Stomach (tissue), 9 donors: ENCODE results near the gene TRIM24. TPM values are rescaled to one million over a fixed set of nuclear protein-coding genes. Genes with fewer than 3 reads are reported as not detected.
"Not testable (repeated sequence)": the region's sequence is repeated elsewhere in the genome, so short reads cannot be mapped to it uniquely, and the experiment has no call there.

Source experiments
- DNase-seq, 2 donors: peaks; one replicate each; pipeline versions ENCODE4 v3.0.0 to v3.0.0-alpha.2; 2013 to 2019
- H3K27ac ChIP-seq, 5 donors: fragments of 200-600 bp in 4 of 5; sonication (generic) in 4 of 5; one replicate each; pipeline ENCODE4 v1.5.1; 2013 to 2019; ENCODE audit warnings: mild to moderate bottlenecking in 1 of 5, moderate library complexity in 1 of 5
- H3K27me3 ChIP-seq, 3 donors: fragments of 200-600 bp; sonication (generic); one replicate each; pipeline ENCODE4 v1.5.1; 2017 to 2019; ENCODE audit warnings: mixed run types in 1 of 3
- H3K36me3 ChIP-seq, 4 donors: fragments of 200-600 bp; sonication (generic); 1 replicate in 3 of 4; 2 replicates in 1 of 4; pipeline ENCODE4 v1.5.1; 2016 to 2019
- H3K4me1 ChIP-seq, 4 donors: fragments of 200-600 bp; sonication (generic); one replicate each; pipeline ENCODE4 v1.5.1; 2016 to 2019
- H3K4me3 ChIP-seq, 4 donors: fragments of 200-600 bp; sonication (generic) in 3 of 4; one replicate each; pipeline ENCODE4 v1.5.1; 2016 to 2019; ENCODE audit warnings: mild to moderate bottlenecking in 1 of 4
- H3K9me3 ChIP-seq, 4 donors: fragments of 200-600 bp; sonication (generic); one replicate each; pipeline ENCODE4 v1.5.1; 2016 to 2019
- CTCF ChIP-seq, 7 experiments: fragments of 450-650 bp in 4 of 7; fragments of 200-600 bp in 3 of 7; sonication (generic) in 3 of 7; IDR thresholded peaks; one replicate each; pipeline ENCODE4 v1.5.1; 2016 to 2019; ENCODE audit warnings: antibody characterized with exemption in 7 of 7, control low read depth in 2 of 7, mild to moderate bottlenecking in 1 of 7
- EP300 ChIP-seq: sonication (generic); formaldehyde crosslinking; IDR thresholded peaks from one replicate; pipeline ENCODE4 v1.6.1; 2017; ENCODE audit warnings: antibody characterized with exemption
- POLR2A ChIP-seq, 4 donors: fragments of 450-650 bp; IDR thresholded peaks; one replicate each; pipeline ENCODE4 v1.6.1; 2016; ENCODE audit warnings: antibody characterized with exemption in 4 of 4, control low read depth in 2 of 4, mild to moderate bottlenecking in 1 of 4, moderate library complexity in 1 of 4
- POLR2AphosphoS5 ChIP-seq, 3 donors: sonication (generic); formaldehyde crosslinking; IDR thresholded peaks; one replicate each; pipeline ENCODE4 v1.6.1; 2016; ENCODE audit warnings: antibody characterized with exemption in 3 of 3
- WGBS, 5 donors: extraction: QIAGEN DNeasy Blood & Tissue Kit in 3 of 5; methylation state at CpG; one replicate each; pipeline versions ENCODE4 v1.1.5 to v1.1.7; 2013 to 2018; 5-methylcytosine and 5-hydroxymethylcytosine counted together
- intact Hi-C: fragments of 100-400 bp; cut with DNase I; formaldehyde crosslinking; loops from one replicate; pipeline ENCODE4 v1.15.1; 2023; ENCODE audit warnings: low total_unique reads
- polyA plus RNA-seq, 3 donors: library from polyadenylated mRNA; stranded (reverse); fragments of 200-250 nt; gene quantifications; one replicate each; pipeline ENCODE4 v1.2.3, GENCODE V29; 2013
- total RNA-seq, 5 donors: library from RNA; depleted of rRNA; stranded (reverse); fragments of >200 nt; gene quantifications; one replicate each; pipeline versions ENCODE4 v1.1.0 to v1.2.3, GENCODE V29; 2014 to 2016
- donor health status: healthy with polysubstance abuse.
- donor health status: Bipolar disorder and iron deficiency.
- donor health status: healthy.

TRIM24 gene
- total and polyA plus RNA-seq, 8 donors: 5.5 to 32.0 (median 11.9) TPM

GRCh38 chr7:138481447-138482380 is 21.7 kb downstream of the TRIM24 start:
- Histone ChIP-seq H3K9me3 (peaks cover 0 to 6% (median 0%) of the 10 kb centered on the region in 4 donors), H3K4me3 (no peak overlapping the region), H3K4me1 (peaks cover 10 to 48% (median 30%) of the 10 kb centered on the region in 4 donors), H3K36me3 (no peaks in the 10 kb centered on the region), H3K27ac (peak overlapping the region in 1 of 5 donors; percentile 38), H3K27me3 (no peaks in the 10 kb centered on the region)
- TF ChIP-seq POLR2AphosphoS5 (IDR thresholded peaks at IDR 0.05) (no peak), EP300 (no peak), POLR2A (IDR thresholded peaks at IDR 0.05) (no peak), CTCF (IDR thresholded peaks at IDR 0.05) (no peak)
- intact Hi-C loops: no loop called here
- no peak for DNase-seq
- 80 to 87% (median 83%) methylated on average over 11 of the region's 11 CpGs for WGBS, 5 donors

- Histone ChIP-seq H3K27me3 (no peaks in the 10 kb centered on the region), H3K9me3 (peaks cover 0 to 6% (median 0%) of the 10 kb centered on the region in 4 donors), H3K4me3 (no peak overlapping the region), H3K36me3 (no peaks in the 10 kb centered on the region), H3K27ac (no peak overlapping the region), H3K4me1 (peaks cover 4 to 31% (median 17%) of the 10 kb centered on the region in 4 donors)
- intact Hi-C loops: no loop called here
- TF ChIP-seq CTCF (IDR thresholded peaks at IDR 0.05): no peak
- TF ChIP-seq POLR2AphosphoS5 (IDR thresholded peaks at IDR 0.05): no peak
- no peak for TF ChIP-seq POLR2A (IDR thresholded peaks at IDR 0.05)
- TF ChIP-seq EP300: no peak
- WGBS, 5 donors: 87 to 94% (median 91%) methylated on average over 2 of the region's 2 CpGs
- no peak for DNase-seq
Observed at GRCh38 chr7:138483531-138483930, 23.5 kb downstream of the TRIM24 start.

GRCh38 chr7:138485508-138485907 is 25.4 kb downstream of the TRIM24 start:
- H3K9me3 ChIP-seq, H3K27me3 ChIP-seq, H3K36me3 ChIP-seq, DNase-seq, H3K4me3 ChIP-seq, intact Hi-C loops, H3K27ac ChIP-seq: not testable (repeated sequence)
- WGBS, 5 donors: 93 to 100% (median 100%) methylated on average over 1 of the region's 1 CpG
- H3K4me1 ChIP-seq: peaks cover 0 to 15% (median 7%) of the 10 kb centered on the region in 4 donors

- intact Hi-C loops, H3K27me3 ChIP-seq, H3K27ac ChIP-seq, DNase-seq, H3K36me3 ChIP-seq, H3K9me3 ChIP-seq, H3K4me3 ChIP-seq: not testable (repeated sequence)
- WGBS, 5 donors: 87 to 99% (median 92%) methylated on average over 6 of the region's 6 CpGs
- peaks cover 0 to 19% (median 5%) of the 10 kb centered on the region in 4 donors for H3K4me1 ChIP-seq
Observed at GRCh38 chr7:138489139-138489538, 29.1 kb downstream of the TRIM24 start.

- H3K36me3 ChIP-seq: no peaks in the 10 kb centered on the region
- no peaks in the 10 kb centered on the region for H3K27me3 ChIP-seq
- intact Hi-C loops: no loop called here
- no peaks in the 10 kb centered on the region for H3K9me3 ChIP-seq
- TF ChIP-seq POLR2AphosphoS5 (IDR thresholded peaks at IDR 0.05) (no peak), POLR2A (IDR thresholded peaks at IDR 0.05) (no peak), EP300 (no peak), CTCF (IDR thresholded peaks at IDR 0.05) (no peak)
- no peak overlapping the region for H3K27ac ChIP-seq
- H3K4me1 ChIP-seq: peaks cover 0 to 15% (median 5%) of the 10 kb centered on the region in 4 donors
- DNase-seq: no peak
- 78 to 84% (median 82%) methylated on average over 4 of the region's 4 CpGs for WGBS, 5 donors
- H3K4me3 ChIP-seq: no peak overlapping the region
Observed at GRCh38 chr7:138491612-138492386, 31.7 kb downstream of the TRIM24 start.
